H1 (cell line): Measurements from ENCODE around the gene ROBO2. TPM values are rescaled to one million over a fixed set of nuclear protein-coding genes. Genes with fewer than 3 reads are reported as not detected.

ENCODE experiments used
- CTCF ChIA-PET: fragments of 300-600 bp; sonication (Branson Sonifier 250); formaldehyde crosslinking; loops from one replicate; lab custom pipeline; 2021; ENCODE audit not compliant: partially characterized antibody; lab: Charles Lee
- POLR2A ChIA-PET: fragments of 300-600 bp; sonication (Branson Sonifier 250); formaldehyde crosslinking; loops from one replicate; lab custom pipeline; 2021; ENCODE audit warnings: inconsistent platforms; ENCODE audit not compliant: partially characterized antibody; lab: Charles Lee
- DNase-seq, 2 experiments: peaks; one replicate each; pipeline versions ENCODE4 v3.0.0 to v3.0.0-alpha.2; 2010 to 2022; ENCODE audit warnings: low spot score in 2 of 2, low read depth in 1 of 2, mixed read lengths in 1 of 2
- FAIRE-seq: peaks from 2 replicates; lab custom pipeline; 2011; peaks lifted over from hg19 to GRCh38; lab: Jason Lieb, UNC
- H2AFZ ChIP-seq: 2 replicates; pipeline ENCODE4 v1.8.1; 2012; ENCODE audit warnings: low read length, inconsistent platforms
- H2AK5ac ChIP-seq: 2 replicates; pipeline ENCODE4 v1.6.1; 2013; ENCODE audit warnings: low read depth, low read length
- H2BK120ac ChIP-seq: replicated peaks from 2 replicates; pipeline ENCODE3; 2013; ENCODE audit warnings: low read depth, low read length, inconsistent platforms
- H2BK12ac ChIP-seq: 2 replicates; pipeline ENCODE4 v1.6.1; 2013; ENCODE audit warnings: low read depth, low read length
- H2BK15ac ChIP-seq: 2 replicates; pipeline ENCODE4 v1.6.1; 2013; ENCODE audit warnings: low read length
- H2BK20ac ChIP-seq: 2 replicates; pipeline ENCODE4 v1.6.1; 2013; ENCODE audit warnings: low read length
- H2BK5ac ChIP-seq: 2 replicates; pipeline ENCODE4 v1.6.1; 2013; ENCODE audit warnings: low read depth, low read length
- H3K14ac ChIP-seq: 2 replicates; pipeline ENCODE4 v1.6.1; 2013; ENCODE audit warnings: inconsistent platforms; ENCODE audit not compliant: insufficient read length
- H3K18ac ChIP-seq: 2 replicates; pipeline ENCODE4 v1.6.1; 2013; ENCODE audit warnings: low read length; ENCODE audit errors: extremely low read depth
- H3K23ac ChIP-seq: 2 replicates; pipeline ENCODE4 v1.6.1; 2013; ENCODE audit warnings: inconsistent platforms; ENCODE audit not compliant: insufficient read length
- H3K23me2 ChIP-seq: 2 replicates; pipeline ENCODE4 v1.6.1; 2013; ENCODE audit warnings: low read depth, low read length
- H3K27ac ChIP-seq: 2 replicates; pipeline ENCODE4 v1.6.1; 2011; ENCODE audit warnings: low read depth, low read length, inconsistent platforms
- H3K27me3 ChIP-seq, 4 experiments: replicated peaks in 1 of 4; 1 replicate in 1 of 4; 2 replicates in 3 of 4; pipeline versions ENCODE4 v1.6.1 to v1.8.1; 2011 to 2013; ENCODE audit warnings: low read length in 3 of 4, mild to moderate bottlenecking in 3 of 4, inconsistent platforms in 2 of 4, mixed read lengths in 2 of 4, moderate library complexity in 1 of 4; ENCODE audit not compliant: control insufficient read depth in 3 of 4, insufficient read depth in 3 of 4; ENCODE audit errors: extremely low read depth in 1 of 4
- H3K36me3 ChIP-seq, 4 experiments: 2 replicates each; pipeline versions ENCODE4 v1.6.1 to v1.8.1; 2011 to 2013; ENCODE audit warnings: mild to moderate bottlenecking in 4 of 4, low read length in 3 of 4, moderate library complexity in 2 of 4, control low read depth in 1 of 4, inconsistent platforms in 1 of 4; ENCODE audit not compliant: insufficient read depth in 4 of 4, control insufficient read depth in 2 of 4
- H3K4ac ChIP-seq: replicated peaks from 2 replicates; pipeline ENCODE3; 2013; ENCODE audit warnings: low read length, low read depth, mixed read lengths, inconsistent platforms; ENCODE audit not compliant: insufficient read length
- H3K4me1 ChIP-seq, 4 experiments: replicated peaks in 1 of 4; 1 replicate in 1 of 4; 2 replicates in 3 of 4; pipeline versions ENCODE4 v1.6.1 to v1.8.1; 2011 to 2013; ENCODE audit warnings: low read length in 3 of 4, inconsistent platforms in 2 of 4, mixed read lengths in 1 of 4; ENCODE audit not compliant: insufficient read depth in 4 of 4, control insufficient read depth in 3 of 4
- H3K4me2 ChIP-seq, 2 experiments: 2 replicates each; pipeline versions ENCODE4 v1.6.1 to v1.8.1; 2011 to 2013; ENCODE audit warnings: low read depth in 2 of 2, low read length in 2 of 2, control low read depth in 1 of 2, inconsistent platforms in 1 of 2, mild to moderate bottlenecking in 1 of 2; ENCODE audit not compliant: insufficient read depth in 1 of 2
- H3K4me3 ChIP-seq, 4 experiments: fragments of 200-600, 300-600 bp in 1 of 4; sonication (generic), shearing (Covaris generic), sonication (Bioruptor Twin) in 1 of 4; 2 replicates each; pipeline versions ENCODE4 v1.5.1 to v1.8.1; 2011 to 2016; ENCODE audit warnings: low read length in 4 of 4, low read depth in 3 of 4, control low read depth in 2 of 4, inconsistent platforms in 2 of 4, mild to moderate bottlenecking in 2 of 4, mixed read lengths in 1 of 4, moderate library complexity in 1 of 4; ENCODE audit not compliant: insufficient read depth in 2 of 4; ENCODE audit errors: extremely low read depth in 1 of 4
- H3K56ac ChIP-seq: replicated peaks from 2 replicates; pipeline ENCODE3; 2013; ENCODE audit warnings: low read depth, mild to moderate bottlenecking, mixed read lengths, low read length, inconsistent platforms; ENCODE audit not compliant: insufficient read length
- H3K79me1 ChIP-seq: 2 replicates; pipeline ENCODE4 v1.6.1; 2013; ENCODE audit warnings: low read depth, low read length, control low read depth
- H3K79me2 ChIP-seq, 2 experiments: 2 replicates each; pipeline versions ENCODE4 v1.6.1 to v1.8.1; 2012 to 2013; ENCODE audit warnings: low read length in 2 of 2, mild to moderate bottlenecking in 2 of 2, inconsistent platforms in 1 of 2; ENCODE audit not compliant: insufficient read depth in 2 of 2, control insufficient read depth in 1 of 2
- H3K9ac ChIP-seq, 4 experiments: replicated peaks in 1 of 4; 1 replicate in 1 of 4; 2 replicates in 3 of 4; pipeline versions ENCODE4 v1.6.1 to v1.8.1; 2011 to 2013; ENCODE audit warnings: low read depth in 3 of 4, low read length in 3 of 4, control low read depth in 2 of 4, mild to moderate bottlenecking in 2 of 4, moderate library complexity in 2 of 4, inconsistent platforms in 1 of 4; ENCODE audit errors: extremely low read depth in 1 of 4
- H3K9me3 ChIP-seq, 2 experiments: 2 replicates each; pipeline versions ENCODE4 v1.6.1 to v1.8.1; 2012 to 2013; ENCODE audit warnings: mild to moderate bottlenecking in 2 of 2, moderate library complexity in 2 of 2, control low read depth in 1 of 2, inconsistent platforms in 1 of 2, low read depth in 1 of 2, low read length in 1 of 2, mixed read lengths in 1 of 2; ENCODE audit not compliant: insufficient read depth in 2 of 2
- H4K20me1 ChIP-seq, 2 experiments: replicated peaks in 1 of 2; 2 replicates each; pipeline versions ENCODE3 to v1.8.1; 2011 to 2013; ENCODE audit warnings: inconsistent platforms in 2 of 2, low read length in 2 of 2, mild to moderate bottlenecking in 1 of 2; ENCODE audit not compliant: insufficient read depth in 2 of 2, control insufficient read depth in 1 of 2
- H4K5ac ChIP-seq: 2 replicates; pipeline ENCODE4 v1.6.1; 2013; ENCODE audit warnings: low read length, low read depth, mixed read lengths, inconsistent platforms; ENCODE audit not compliant: insufficient read length
- H4K8ac ChIP-seq: 2 replicates; pipeline ENCODE4 v1.8.0; 2013; ENCODE audit warnings: mild to moderate bottlenecking, moderate library complexity, low read length, inconsistent platforms; ENCODE audit not compliant: insufficient read depth; ENCODE audit errors: extremely low read depth
- H4K91ac ChIP-seq: replicated peaks from 2 replicates; pipeline ENCODE3; 2013; ENCODE audit warnings: low read length, mixed read lengths, inconsistent platforms; ENCODE audit not compliant: insufficient read length
- FOSL1 ChIP-seq: IDR thresholded peaks from 2 replicates; pipeline ENCODE4 v1.6.1; 2011; ENCODE audit warnings: mild to moderate bottlenecking, low read depth, low read length, moderate library complexity; ENCODE audit not compliant: insufficient read depth
- POU5F1 ChIP-seq: IDR thresholded peaks from 2 replicates; pipeline ENCODE4 v1.6.1; 2011; ENCODE audit warnings: low read depth, mild to moderate bottlenecking, low read length, moderate library complexity
- TAF1 ChIP-seq: IDR thresholded peaks from 2 replicates; pipeline ENCODE4 v1.6.1; 2011; ENCODE audit warnings: mild to moderate bottlenecking, low read depth, low read length
- YY1 ChIP-seq: IDR thresholded peaks from 2 replicates; pipeline ENCODE4 v1.6.1; 2011; ENCODE audit warnings: low read depth, mild to moderate bottlenecking, low read length
- WGBS, 2 experiments: shearing (Covaris generic) in 1 of 2; methylation state at CpG; one replicate each; pipeline versions ENCODE4 v1.1.6 to v1.1.7; 2013 to 2015; ENCODE audit warnings: low lambda C conversion rate in 2 of 2, mixed read lengths in 2 of 2, inconsistent platforms in 1 of 2, low coverage in 1 of 2, missing lambda C conversion rate in 1 of 2; ENCODE audit not compliant: insufficient replicate concordance in 2 of 2, insufficient coverage in 1 of 2, insufficient read length in 1 of 2; ENCODE audit errors: extremely low coverage in 1 of 2, missing lambda C conversion rate in 1 of 2; 5-methylcytosine and 5-hydroxymethylcytosine counted together
- polyA plus RNA-seq, 7 experiments: library from polyadenylated mRNA; depleted of rRNA in 3 of 7; stranded (reverse) in 5 of 7; unstranded in 2 of 7; fragments of >200 nt in 5 of 7; fragments of 200-250 nt in 2 of 7; gene quantifications; 1 replicate in 5 of 7; 2 replicates in 1 of 7; 4 replicates in 1 of 7; pipeline versions ENCODE4 v1.2.1 to v1.2.3, GENCODE V29; 2011 to 2013; ENCODE audit warnings: missing spikeins in 2 of 7, mixed read lengths in 2 of 7
- total RNA-seq: library from RNA; stranded (reverse); fragmentation: NEBNext Ultra II Directional; extraction: Animal tissue kit (Norgen Biotek cat#: 25700); gene quantifications from 2 replicates; pipeline ENCODE4 v1.2.1, GENCODE V29; 2021

Gene ROBO2
- total and polyA plus RNA-seq, 2 of the 8 experiments (the other 6 are each of a cell fraction or from before 2014, with no cell fraction given) = 1.5 to 2.9 TPM

DNA sequence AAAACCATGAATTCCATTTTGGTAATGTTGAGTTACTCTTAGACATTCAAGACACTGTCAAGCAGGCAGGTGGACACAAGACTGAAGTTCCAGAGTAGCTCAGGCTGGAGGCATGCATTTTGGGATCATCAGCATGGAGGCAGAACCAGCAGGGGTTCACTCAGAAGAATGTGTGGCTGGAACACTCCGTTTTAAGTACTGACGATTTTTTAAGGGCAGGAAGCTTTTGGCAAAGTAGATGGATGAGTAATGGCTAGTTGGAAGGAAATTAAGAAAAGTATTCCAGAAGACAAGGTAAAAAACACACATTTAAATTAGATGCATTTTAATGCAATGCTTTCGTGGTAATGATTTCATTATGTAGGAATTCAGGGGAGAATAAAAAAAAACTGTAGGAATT lies 420.4 kb downstream of the ROBO2 start:
- Histone ChIP-seq H3K14ac (no peak overlapping the region), H3K27me3 (no peaks in the 10 kb centered on the region), H2AK5ac (no peak overlapping the region), H3K23me2 (no peaks in the 10 kb centered on the region), H4K20me1 (no peaks in the 10 kb centered on the region), H3K36me3 (no peaks in the 10 kb centered on the region), H4K8ac (no peak overlapping the region), H3K4me1 (no peaks in the 10 kb centered on the region), H3K4ac (no peak overlapping the region), H4K5ac (no peak overlapping the region), H2BK5ac (no peak overlapping the region), H3K4me3 (no peak overlapping the region), H2BK15ac (no peak overlapping the region), H2BK20ac (no peak overlapping the region), H2AFZ (no peak overlapping the region), H3K23ac (no peak overlapping the region), H3K56ac (no peak overlapping the region), H3K9ac (no peak overlapping the region), H2BK120ac (no peak overlapping the region), H3K79me2 (no peaks in the 10 kb centered on the region), H3K18ac (no peak overlapping the region), H4K91ac (no peak overlapping the region), H3K9me3 (no peaks in the 10 kb centered on the region), H3K4me2 (no peak overlapping the region), H2BK12ac (no peak overlapping the region), H3K27ac (no peak overlapping the region)
- DNase-seq (no peak), FAIRE-seq (no peak)
- ChIA-PET CTCF (no interaction called here), POLR2A (no interaction called here)
- 92% methylated on average over 3 of the region's 3 CpGs; no CpG with 5 or more reads in 1 of the 2 experiments for WGBS, 2 experiments
- TF ChIP-seq TAF1 (no peak), YY1 (no peak), POU5F1 (no peak), FOSL1 (no peak)
- TF ChIP-seq, all 59 proteins: peak for 0
- no peaks in the 10 kb centered on the region for H3K79me1 ChIP-seq
